ENCODE data around the gene GATAD2B. TPM values are rescaled to one million over a fixed set of nuclear protein-coding genes. Genes with fewer than 3 reads are reported as not detected.
A peak's percentile ranks its signal among the peaks of the same experiment; 100 is the strongest.

Gene GATAD2B
- total and polyA plus RNA-seq, 7 donors = 1.8 to 37.4 (median 16.4) TPM

- H3K9me3 ChIP-seq = no peaks in the 10 kb centered on the region
- intact Hi-C loops (cut with DNase I) = no loop called here
- peak overlapping the region; percentile 88 to 93 (median 92) for H3K27ac ChIP-seq
- TF ChIP-seq, protein P1, sequence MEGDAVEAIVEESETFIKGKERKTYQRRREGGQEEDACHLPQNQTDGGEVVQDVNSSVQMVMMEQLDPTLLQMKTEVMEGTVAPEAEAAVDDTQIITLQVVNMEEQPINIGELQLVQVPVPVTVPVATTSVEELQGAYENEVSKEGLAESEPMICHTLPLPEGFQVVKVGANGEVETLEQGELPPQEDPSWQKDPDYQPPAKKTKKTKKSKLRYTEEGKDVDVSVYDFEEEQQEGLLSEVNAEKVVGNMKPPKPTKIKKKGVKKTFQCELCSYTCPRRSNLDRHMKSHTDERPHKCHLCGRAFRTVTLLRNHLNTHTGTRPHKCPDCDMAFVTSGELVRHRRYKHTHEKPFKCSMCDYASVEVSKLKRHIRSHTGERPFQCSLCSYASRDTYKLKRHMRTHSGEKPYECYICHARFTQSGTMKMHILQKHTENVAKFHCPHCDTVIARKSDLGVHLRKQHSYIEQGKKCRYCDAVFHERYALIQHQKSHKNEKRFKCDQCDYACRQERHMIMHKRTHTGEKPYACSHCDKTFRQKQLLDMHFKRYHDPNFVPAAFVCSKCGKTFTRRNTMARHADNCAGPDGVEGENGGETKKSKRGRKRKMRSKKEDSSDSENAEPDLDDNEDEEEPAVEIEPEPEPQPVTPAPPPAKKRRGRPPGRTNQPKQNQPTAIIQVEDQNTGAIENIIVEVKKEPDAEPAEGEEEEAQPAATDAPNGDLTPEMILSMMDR (IDR thresholded peaks at IDR 0.05) = no peak
- TF ChIP-seq POLR2AphosphoS5 (IDR thresholded peaks at IDR 0.05) (no peak), POLR2A (IDR thresholded peaks at IDR 0.05) (no peak), EP300 (IDR thresholded peaks at IDR 0.05) (no peak)
- H3K4me3 ChIP-seq = peak overlapping the region in 2 of 4 donors; percentile 60 to 66
- DNase-seq = no peak
- peaks cover 0 to 52% (median 39%) of the 10 kb centered on the region in 4 donors for H3K4me1 ChIP-seq
- 91 to 92% methylated on average over 10 of the region's 10 CpGs for WGBS, 2 donors
- H3K27me3 ChIP-seq = no peaks in the 10 kb centered on the region
- peaks cover 0 to 22% (median 5%) of the 10 kb centered on the region in 4 donors for H3K36me3 ChIP-seq
Measured at GRCh38 chr1:153776845-153777370, 145.9 kb downstream of the GATAD2B start.

GRCh38 chr1:153776352-153776751 is 146.4 kb downstream of the GATAD2B start:
- TF ChIP-seq EP300 (IDR thresholded peaks at IDR 0.05) (no peak), POLR2AphosphoS5 (IDR thresholded peaks at IDR 0.05) (no peak), POLR2A (IDR thresholded peaks at IDR 0.05) (no peak)
- TF ChIP-seq, protein P1 (IDR thresholded peaks at IDR 0.05) = no peak
- no peaks in the 10 kb centered on the region for H3K9me3 ChIP-seq
- intact Hi-C loops (cut with DNase I) = no loop called here
- H3K27me3 ChIP-seq = no peaks in the 10 kb centered on the region
- H3K27ac ChIP-seq = peak overlapping the region; percentile 88 to 93 (median 92)
- no peak for DNase-seq
- H3K36me3 ChIP-seq = peaks cover 0 to 28% (median 7%) of the 10 kb centered on the region in 4 donors
- peaks cover 0 to 52% (median 40%) of the 10 kb centered on the region in 4 donors for H3K4me1 ChIP-seq
- H3K4me3 ChIP-seq = peak overlapping the region; percentile 60 to 89 (median 71)
- WGBS, 2 donors = 65 to 69% methylated on average over 10 of the region's 10 CpGs

- DNase-seq = peak; percentile 90
- intact Hi-C loops (cut with DNase I) = loop anchor here (2.0 kb wide), 1 partner anchor 99 kb away; no protein-coding TSS in a partner anchor
- H3K36me3 ChIP-seq = peaks cover 3 to 34% (median 9%) of the 10 kb centered on the region in 4 donors
- no peaks in the 10 kb centered on the region for H3K9me3 ChIP-seq
- H3K27ac ChIP-seq = peak overlapping the region; percentile 88 to 93 (median 92)
- H3K27me3 ChIP-seq = no peaks in the 10 kb centered on the region
- H3K4me3 ChIP-seq = peak overlapping the region; percentile 60 to 89 (median 71)
- WGBS, 2 donors = 0% methylated on average over 83 of the region's 83 CpGs
- peak; percentile 17 to 24 for TF ChIP-seq POLR2A (IDR thresholded peaks at IDR 0.05)
- TF ChIP-seq, protein P1 (IDR thresholded peaks at IDR 0.05) = no peak
- TF ChIP-seq POLR2AphosphoS5 (IDR thresholded peaks at IDR 0.05) = peak in 3 of 4 donors; percentile 47 to 52 (median 51)
- TF ChIP-seq EP300 (IDR thresholded peaks at IDR 0.05) = no peak
- peaks cover 0 to 52% (median 41%) of the 10 kb centered on the region in 4 donors for H3K4me1 ChIP-seq
Measured at GRCh38 chr1:153775458-153776327, 147.1 kb downstream of the GATAD2B start.

- Histone ChIP-seq H3K27ac (peak within 1 kb of the TSS; percentile 88 to 93 (median 92)), H3K9me3 (no peaks in the 10 kb centered on the region), H3K4me1 (peaks cover 0 to 49% (median 40%) of the 10 kb centered on the region in 4 donors), H3K27me3 (no peaks in the 10 kb centered on the region), H3K4me3 (peak within 1 kb of the TSS; percentile 60 to 89 (median 71)), H3K36me3 (peaks cover 4 to 41% (median 9%) of the 10 kb centered on the region in 4 donors)
- 3 to 11% methylated on average over 35 of the region's 35 CpGs for WGBS, 2 donors
- TF ChIP-seq POLR2A (IDR thresholded peaks at IDR 0.05) (no peak), POLR2AphosphoS5 (IDR thresholded peaks at IDR 0.05) (peak; percentile 26 to 52 (median 41)), EP300 (IDR thresholded peaks at IDR 0.05) (peak in 1 of 4 donors; percentile 21)
- TF ChIP-seq, protein P1 (IDR thresholded peaks at IDR 0.05) = no peak
- intact Hi-C loops (cut with DNase I) = loop anchor here (2.0 kb wide), 1 partner anchor 98 kb away; no protein-coding TSS in a partner anchor
- DNase-seq = peak; percentile 94
Measured at GRCh38 chr1:153774780-153775457, 147.9 kb downstream of the GATAD2B start, which contains the start of gene SLC27A3. Gene SLC27A3 (plus strand): TSS chr1:153775407. CDS start chr1:153775498, 91 bp downstream.
